MM.1S (cell line): ENCODE data around the gene SSTR4.

Source experiments
- CTCF ChIP-seq: fragments of 300-600 bp; sonication (generic); IDR thresholded peaks from 2 replicates; pipeline ENCODE4 v1.5.1; 2016; ENCODE audit warnings: antibody characterized with exemption, low read length, mixed read lengths
- EZH2 ChIP-seq: fragments of 300-600 bp; sonication (generic); optimal IDR thresholded peaks from 2 replicates; pipeline ENCODE3; 2017; ENCODE audit warnings: low read depth, mild to moderate bottlenecking, antibody characterized with exemption, low read length, mixed read lengths
- EZH2phosphoT487 ChIP-seq: fragments of 300-600 bp; sonication (generic); IDR thresholded peaks from 2 replicates; pipeline ENCODE4 v1.6.1; 2018; ENCODE audit warnings: antibody characterized with exemption, low read length

DNA sequence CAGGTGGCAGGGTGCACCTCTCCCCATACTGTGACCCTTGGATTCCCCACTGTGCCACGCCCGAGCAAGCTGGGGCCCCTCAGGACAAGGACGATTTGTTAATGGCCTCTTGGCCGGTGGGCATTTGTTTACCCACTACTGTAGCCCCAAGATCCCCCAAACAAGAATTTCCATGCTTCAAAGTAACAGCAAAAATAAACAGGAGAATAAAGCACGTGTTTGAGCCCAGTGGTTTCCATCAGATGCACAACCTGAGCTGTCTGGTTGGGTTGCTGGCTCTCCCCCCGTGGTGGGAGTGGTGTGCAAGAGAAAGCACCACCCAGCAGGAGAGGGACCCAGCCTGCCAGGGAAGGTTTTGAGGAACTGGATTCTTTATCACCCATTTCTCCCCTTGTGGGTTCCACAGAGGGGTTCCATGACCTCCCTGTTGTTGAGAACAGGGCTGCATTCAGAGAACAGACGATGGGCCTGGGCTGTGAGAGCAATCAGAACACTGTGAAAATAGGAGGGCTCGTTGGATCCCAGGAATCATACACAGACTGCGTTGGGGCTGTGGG lies 46.2 kb downstream of the SSTR4 start:
- TF ChIP-seq CTCF: no peak
- no peak for TF ChIP-seq EZH2
- no peak for TF ChIP-seq EZH2phosphoT487
